Head of caudate nucleus (tissue), 42 donors: Measurements from ENCODE around the gene DPF3.

Experiments
- DNase-seq, 42 donors: peaks; one replicate each; pipeline versions ENCODE4 v3.0.0 to v3.0.0-alpha.2; 2020 to 2021; ENCODE audit warnings: mixed read lengths in 7 of 42
- intact Hi-C: fragments of 100-400 bp; cut with DNase I; formaldehyde crosslinking; loops from one replicate; pipeline ENCODE4 v1.15.0; 2022

DPF3 gene

GRCh38 chr14:72787841-72788240 lies 106.1 kb downstream of the DPF3 start:
- intact Hi-C loops, result loop anchor here (10.0 kb wide), 1 partner anchor 107 kb away; the partner anchor contains the start of gene DPF3
- peak in 2 of 42 donors; percentile 15 to 32 for DNase-seq

GRCh38 chr14:72786378-72787350 lies 107.2 kb downstream of the DPF3 start:
- intact Hi-C loops, result loop anchor here (10.0 kb wide), 1 partner anchor 108 kb away; the partner anchor contains the start of gene DPF3
- peak in 2 of 42 donors; percentile 15 to 37 for DNase-seq

GRCh38 chr14:72783741-72784140 lies 110.2 kb downstream of the DPF3 start:
- DNase-seq, result peak in 1 of 42 donors; percentile 36
- intact Hi-C loops, result loop anchor here (10.0 kb wide), 1 partner anchor 111 kb away; the partner anchor contains the start of gene DPF3

- intact Hi-C loops, result loop anchor here (10.0 kb wide), 1 partner anchor 112 kb away; the partner anchor contains the start of gene DPF3
- peak in 1 of 42 donors; percentile 27 for DNase-seq
These were observed 111.1 kb downstream of the DPF3 start for GRCh38 chr14:72782817-72783216.

- intact Hi-C loops, result loop anchor here (10.0 kb wide), 1 partner anchor 113 kb away; the partner anchor contains the start of gene DPF3
- peak in 1 of 42 donors; percentile 36 for DNase-seq
These were observed 112.1 kb downstream of the DPF3 start for GRCh38 chr14:72781561-72782508.

GRCh38 chr14:72780751-72781150 lies 113.2 kb downstream of the DPF3 start:
- peak in 1 of 42 donors; percentile 42 for DNase-seq
- intact Hi-C loops, result loop anchor here (10.0 kb wide), 1 partner anchor 114 kb away; the partner anchor contains the start of gene DPF3

GRCh38 chr14:72779679-72780078 lies 114.2 kb downstream of the DPF3 start:
- intact Hi-C loops, result loop anchor here (10.0 kb wide), 1 partner anchor 115 kb away; the partner anchor contains the start of gene DPF3
- no peak for DNase-seq

- DNase-seq, result no peak
- intact Hi-C loops, result no loop called here
These were observed 116.3 kb downstream of the DPF3 start for GRCh38 chr14:72777636-72778035.

GRCh38 chr14:72776701-72777261 lies 117.1 kb downstream of the DPF3 start:
- intact Hi-C loops, result no loop called here
- DNase-seq, result peak in 1 of 42 donors; percentile 39

- DNase-seq, result peak in 1 of 42 donors; percentile 42
These were observed 117.9 kb downstream of the DPF3 start for GRCh38 chr14:72775923-72776554.

GRCh38 chr14:72774894-72775620 lies 118.8 kb downstream of the DPF3 start:
- DNase-seq, result peak in 1 of 42 donors; percentile 41
- intact Hi-C loops, result no loop called here

More at GRCh38 chr14:72775923-72776554, 117.9 kb downstream of the DPF3 start:
- intact Hi-C loops, result no loop called here

GRCh38 chr14:72774141-72774540 lies 119.8 kb downstream of the DPF3 start:
- peak in 1 of 42 donors; percentile 37 for DNase-seq
- intact Hi-C loops, result no loop called here

GRCh38 chr14:72771561-72771960 lies 122.3 kb downstream of the DPF3 start:
- peak in 1 of 42 donors; percentile 43 for DNase-seq
- intact Hi-C loops, result no loop called here

GRCh38 chr14:72766296-72766695 lies 127.6 kb downstream of the DPF3 start:
- DNase-seq, result no peak
- intact Hi-C loops, result no loop called here

GRCh38 chr14:72763892-72764291 lies 130.0 kb downstream of the DPF3 start:
- DNase-seq, result no peak
- intact Hi-C loops, result no loop called here

GRCh38 chr14:72759670-72760069 lies 134.2 kb downstream of the DPF3 start:
- no peak for DNase-seq
- intact Hi-C loops, result no loop called here

GRCh38 chr14:72758993-72759392 lies 134.9 kb downstream of the DPF3 start:
- intact Hi-C loops, result no loop called here
- no peak for DNase-seq
